CD8-positive, alpha-beta memory T cell (primary cell): ENCODE measurements around the gene GLT6D1. TPM values are rescaled to one million over a fixed set of nuclear protein-coding genes. Genes with fewer than 3 reads are reported as not detected.
"Not testable (repeated sequence)": the region's sequence is repeated elsewhere in the genome, so short reads cannot be mapped to it uniquely, and the experiment has no call there.

Source experiments
- CTCF ChIA-PET: fragments of 350-600 bp; sonication (Branson Sonifier 250); formaldehyde crosslinking; loops from one replicate; lab custom pipeline; 2021; ENCODE audit warnings: antibody characterized with exemption; lab: Charles Lee
- POLR2A ChIA-PET: fragments of 350-600 bp; sonication (Branson Sonifier 250); formaldehyde crosslinking; loops from one replicate; lab custom pipeline; 2021; ENCODE audit warnings: antibody characterized with exemption; lab: Charles Lee
- DNase-seq, 5 donors: peaks; one replicate each; pipeline versions ENCODE4 v3.0.0 to v3.0.0-alpha.2; 2020 to 2022; ENCODE audit warnings: mixed read lengths in 1 of 5
- H3K27ac ChIP-seq: one replicate; pipeline ENCODE4 v1.7.0; 2013; ENCODE audit warnings: low read depth, mild to moderate bottlenecking, low read length, moderate library complexity
- H3K27me3 ChIP-seq: 2 replicates; pipeline ENCODE4 v1.7.0; 2013; ENCODE audit warnings: low read length, mild to moderate bottlenecking; ENCODE audit not compliant: insufficient read depth, poor library complexity, severe bottlenecking
- H3K36me3 ChIP-seq: 2 replicates; pipeline ENCODE4 v1.7.0; 2013; ENCODE audit warnings: mild to moderate bottlenecking, low read length, moderate library complexity; ENCODE audit not compliant: insufficient read depth
- H3K4me1 ChIP-seq: 2 replicates; pipeline ENCODE4 v1.7.0; 2013; ENCODE audit warnings: mild to moderate bottlenecking, low read length, moderate library complexity; ENCODE audit not compliant: insufficient read depth
- H3K4me3 ChIP-seq: 2 replicates; pipeline ENCODE4 v1.7.0; 2013; ENCODE audit warnings: mild to moderate bottlenecking, low read length
- H3K9me3 ChIP-seq: 2 replicates; pipeline ENCODE4 v1.7.0; 2013; ENCODE audit warnings: mild to moderate bottlenecking, low read length
- H3K27ac Mint-ChIP-seq, 8 donors: one replicate each; pipeline ENCODE4 v1.8.0; 2020 to 2021; ENCODE audit warnings: mixed read lengths in 8 of 8, mild to moderate bottlenecking in 6 of 8, inconsistent platforms in 3 of 8, moderate library complexity in 3 of 8
- H3K27me3 Mint-ChIP-seq, 2 donors: one replicate each; pipeline ENCODE4 v1.8.0; 2020 to 2021; ENCODE audit warnings: mixed read lengths in 2 of 2, mild to moderate bottlenecking in 1 of 2, moderate library complexity in 1 of 2
- H3K36me3 Mint-ChIP-seq, 3 donors: one replicate each; pipeline ENCODE4 v1.8.0; 2020 to 2021; ENCODE audit warnings: mixed read lengths in 3 of 3, inconsistent platforms in 1 of 3, mild to moderate bottlenecking in 1 of 3
- H3K4me1 Mint-ChIP-seq, 3 donors: one replicate each; pipeline ENCODE4 v1.8.0; 2020 to 2021; ENCODE audit warnings: mixed read lengths in 3 of 3, inconsistent platforms in 1 of 3, mild to moderate bottlenecking in 1 of 3
- H3K4me3 Mint-ChIP-seq, 7 donors: one replicate each; pipeline ENCODE4 v1.8.0; 2020 to 2021; ENCODE audit warnings: mixed read lengths in 7 of 7, mild to moderate bottlenecking in 6 of 7, moderate library complexity in 4 of 7, inconsistent platforms in 2 of 7
- H3K9me3 Mint-ChIP-seq, 5 donors: one replicate each; pipeline ENCODE4 v1.8.0; 2020 to 2022; ENCODE audit warnings: mixed read lengths in 5 of 5, mild to moderate bottlenecking in 3 of 5, moderate library complexity in 2 of 5, inconsistent platforms in 1 of 5
- polyA plus RNA-seq: library from polyadenylated mRNA; unstranded; fragments of 300-500 nt; fragmentation: Illumina TruSeq; gene quantifications from one replicate; pipeline ENCODE4 v1.2.3, GENCODE V29; 2021
- total RNA-seq, 2 experiments: library from RNA; stranded (reverse); gene quantifications; one replicate each; pipeline ENCODE4 v1.2.3, GENCODE V29; 2021

Gene GLT6D1
- total and polyA plus RNA-seq, 3 experiments from 2014 or later: not detected

- ChIA-PET CTCF (no interaction called here), POLR2A (no interaction called here)
- H3K9me3 Mint-ChIP-seq: peaks cover 35 to 48% (median 40%) of the 10 kb centered on the region in 5 donors
- H3K27me3 Mint-ChIP-seq: peaks cover 7 to 9% of the 10 kb centered on the region in 2 donors
- H3K4me3 Mint-ChIP-seq: no peak overlapping the region
- peaks cover 0 to 6% (median 5%) of the 10 kb centered on the region in 3 donors for H3K36me3 Mint-ChIP-seq
- Histone ChIP-seq H3K27me3 (no peaks in the 10 kb centered on the region), H3K4me1 (no peaks in the 10 kb centered on the region), H3K27ac (no peak overlapping the region), H3K9me3 (peaks cover 5% of the 10 kb centered on the region), H3K36me3 (no peaks in the 10 kb centered on the region), H3K4me3 (no peak overlapping the region)
- no peaks in the 10 kb centered on the region for H3K4me1 Mint-ChIP-seq
- H3K27ac Mint-ChIP-seq: no peak overlapping the region
- no peak for DNase-seq
These were observed 10.2 kb upstream of the GLT6D1 start for GRCh38 chr9:135649508-135649907.

DNA sequence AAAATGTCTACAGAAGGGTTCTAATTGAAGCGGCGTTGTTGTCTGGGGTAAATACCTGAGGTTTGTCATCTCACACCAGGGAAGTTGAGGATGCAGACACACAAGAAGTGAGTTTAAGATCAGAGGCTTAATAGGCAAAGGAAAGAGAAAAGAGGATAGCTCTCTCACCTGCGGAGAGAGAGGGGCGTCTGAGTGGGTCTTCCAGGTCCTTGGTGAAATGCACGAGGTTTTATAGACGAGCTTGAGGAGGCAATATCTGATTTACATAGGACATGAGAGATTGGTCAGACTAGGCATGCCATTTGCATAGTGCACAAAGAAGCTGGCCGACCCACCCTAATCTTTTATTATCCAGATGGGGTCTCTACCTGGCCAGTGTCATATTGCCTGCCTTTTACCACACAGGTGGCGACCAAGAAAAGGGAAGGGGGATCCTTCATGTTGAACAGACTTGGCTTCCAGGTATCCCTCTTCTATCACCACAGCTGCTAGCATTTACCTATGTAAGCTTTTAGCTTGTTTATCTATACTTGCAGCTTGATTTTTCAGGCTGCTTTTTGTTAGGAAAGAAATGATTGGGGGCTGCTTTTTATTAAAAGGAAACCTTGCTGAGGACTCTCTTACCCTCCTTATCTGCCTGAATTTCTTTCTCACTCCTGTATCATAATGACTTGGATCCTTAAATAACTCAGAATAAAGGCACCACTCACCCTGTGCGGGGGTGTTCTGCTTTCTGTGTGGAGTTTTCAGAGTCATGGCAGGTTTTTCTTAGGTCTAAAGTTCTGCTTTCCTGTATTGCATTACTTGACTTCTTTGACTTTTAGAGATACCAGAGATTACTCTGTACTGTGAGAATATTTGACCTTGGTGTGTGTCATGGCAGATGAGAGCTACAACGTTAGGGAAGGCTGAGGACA, 9.4 kb upstream of the GLT6D1 start:
- Histone ChIP-seq H3K9me3 (peaks cover 5% of the 10 kb centered on the region), H3K4me1 (no peaks in the 10 kb centered on the region), H3K36me3 (no peaks in the 10 kb centered on the region), H3K27me3 (no peaks in the 10 kb centered on the region), H3K27ac (no peak overlapping the region), H3K4me3 (no peak overlapping the region)
- Mint-ChIP-seq H3K9me3 (peaks cover 38 to 54% (median 45%) of the 10 kb centered on the region in 5 donors), H3K4me1 (no peaks in the 10 kb centered on the region), H3K27me3 (peaks cover 3 to 7% of the 10 kb centered on the region in 2 donors), H3K27ac (no peak overlapping the region), H3K36me3 (peaks cover 0 to 9% (median 5%) of the 10 kb centered on the region in 3 donors), H3K4me3 (no peak overlapping the region)
- DNase-seq: no peak
- CTCF ChIA-PET: no interaction called here
- POLR2A ChIA-PET: no interaction called here

DNA sequence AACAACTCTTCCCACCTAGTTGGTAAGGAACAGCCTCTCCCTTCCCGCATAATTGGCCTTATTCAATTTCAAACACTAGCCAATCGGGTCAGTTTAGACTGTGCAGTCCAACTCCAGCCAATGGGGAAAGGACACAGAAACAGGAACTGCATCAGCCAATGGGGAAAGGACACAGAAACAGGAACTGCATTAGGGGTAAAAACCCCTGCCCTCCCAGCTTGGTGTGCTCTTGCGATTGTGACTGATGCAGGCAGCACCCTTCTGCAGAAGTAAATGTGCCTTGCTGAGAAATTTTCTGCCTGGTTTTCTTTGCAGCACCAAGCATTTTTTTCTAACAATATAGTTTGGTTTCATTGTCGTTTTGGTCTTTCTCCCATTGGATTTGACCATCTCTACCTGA, 8.5 kb upstream of the GLT6D1 start:
- no peak for DNase-seq
- Histone ChIP-seq H3K4me1 (no peaks in the 10 kb centered on the region), H3K36me3 (no peaks in the 10 kb centered on the region), H3K27ac (no peak overlapping the region), H3K9me3 (peaks cover 5% of the 10 kb centered on the region), H3K27me3 (no peaks in the 10 kb centered on the region), H3K4me3 (no peak overlapping the region)
- H3K9me3 Mint-ChIP-seq: peaks cover 39 to 61% (median 52%) of the 10 kb centered on the region in 5 donors
- no peak overlapping the region for H3K4me3 Mint-ChIP-seq
- H3K27me3 Mint-ChIP-seq: peaks cover 5 to 8% of the 10 kb centered on the region in 2 donors
- H3K27ac Mint-ChIP-seq: no peak overlapping the region
- ChIA-PET POLR2A (no interaction called here), CTCF (no interaction called here)
- H3K4me1 Mint-ChIP-seq: no peaks in the 10 kb centered on the region
- H3K36me3 Mint-ChIP-seq: peaks cover 0 to 13% (median 5%) of the 10 kb centered on the region in 3 donors

DNA sequence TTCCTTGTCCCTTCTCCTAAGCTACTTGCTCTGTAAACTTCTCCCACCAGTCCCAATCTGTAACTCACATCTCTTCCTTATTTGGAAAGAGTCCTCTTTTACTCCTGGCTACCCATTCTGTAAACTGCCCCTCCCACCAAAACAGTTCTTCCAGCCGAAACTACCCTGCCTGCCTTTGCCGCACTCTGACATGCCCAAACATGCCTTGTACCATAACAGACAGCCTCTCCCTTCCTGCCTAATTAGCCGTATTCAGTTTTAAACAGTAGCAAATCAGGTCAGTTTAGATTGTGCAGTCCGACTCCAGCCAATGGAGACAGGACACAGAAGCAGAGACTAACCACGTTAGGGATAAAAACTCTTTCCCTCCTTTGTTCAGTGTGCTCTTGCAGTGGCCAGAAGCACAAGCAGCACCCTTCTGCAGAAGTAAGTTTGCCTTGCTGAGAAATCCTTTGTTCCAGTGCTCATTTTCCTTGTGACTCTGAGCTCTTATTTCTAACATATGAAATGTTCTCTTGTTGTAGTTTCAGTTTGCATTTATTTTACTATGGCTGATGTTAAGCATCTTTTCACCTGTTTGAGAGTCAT, 5.4 kb upstream of the GLT6D1 start:
- ChIA-PET CTCF (no interaction called here), POLR2A (no interaction called here)
- Histone ChIP-seq H3K27ac (no peak overlapping the region), H3K36me3 (no peaks in the 10 kb centered on the region), H3K9me3 (peaks cover 5% of the 10 kb centered on the region), H3K4me1 (no peaks in the 10 kb centered on the region), H3K27me3 (no peaks in the 10 kb centered on the region), H3K4me3 (no peak overlapping the region)
- Mint-ChIP-seq H3K27ac (no peak overlapping the region), H3K36me3 (peaks cover 0 to 13% (median 5%) of the 10 kb centered on the region in 3 donors), H3K27me3 (peaks cover 12 to 19% of the 10 kb centered on the region in 2 donors), H3K9me3 (peaks cover 34 to 64% (median 52%) of the 10 kb centered on the region in 5 donors), H3K4me1 (no peaks in the 10 kb centered on the region), H3K4me3 (no peak overlapping the region)
- DNase-seq: no peak

- Histone ChIP-seq H3K4me3 (no peak overlapping the region), H3K4me1 (no peaks in the 10 kb centered on the region), H3K27me3 (peaks cover 3% of the 10 kb centered on the region), H3K9me3 (no peaks in the 10 kb centered on the region), H3K27ac (no peak overlapping the region), H3K36me3 (no peaks in the 10 kb centered on the region)
- H3K27ac Mint-ChIP-seq: no peak overlapping the region
- peaks cover 15 to 38% of the 10 kb centered on the region in 2 donors for H3K27me3 Mint-ChIP-seq
- POLR2A ChIA-PET: no interaction called here
- H3K36me3 Mint-ChIP-seq: peaks cover 0 to 13% (median 5%) of the 10 kb centered on the region in 3 donors
- no peak for DNase-seq
- H3K4me1 Mint-ChIP-seq: no peaks in the 10 kb centered on the region
- H3K4me3 Mint-ChIP-seq: no peak overlapping the region
- CTCF ChIA-PET: no interaction called here
- peaks cover 19 to 38% (median 33%) of the 10 kb centered on the region in 5 donors for H3K9me3 Mint-ChIP-seq
These were observed 2.4 kb upstream of the GLT6D1 start for GRCh38 chr9:135641745-135642144.

DNA sequence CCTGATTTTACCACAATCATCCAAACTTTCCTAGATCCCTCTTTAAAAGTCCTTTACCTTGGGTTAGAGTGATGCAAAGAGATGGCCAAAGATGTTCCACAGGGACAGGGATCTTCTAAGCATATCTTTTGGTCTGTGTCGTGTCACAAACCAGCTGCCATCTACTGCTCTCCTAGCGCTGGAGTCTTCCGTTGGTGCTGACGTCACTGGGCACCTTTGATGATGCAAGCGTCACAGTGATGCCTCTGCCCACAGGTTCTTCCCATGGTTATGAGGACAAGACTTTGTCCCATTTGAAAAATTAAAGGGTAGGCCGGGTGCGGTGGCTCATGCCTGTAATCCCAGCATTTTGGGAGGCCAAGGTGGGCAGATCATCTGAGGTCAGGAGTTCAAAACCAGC, 1.7 kb upstream of the GLT6D1 start:
- Mint-ChIP-seq H3K4me3 (no peak overlapping the region), H3K9me3 (peaks cover 18 to 32% (median 26%) of the 10 kb centered on the region in 5 donors), H3K27ac (no peak overlapping the region), H3K36me3 (peaks cover 0 to 13% (median 5%) of the 10 kb centered on the region in 3 donors), H3K27me3 (peaks cover 17 to 43% of the 10 kb centered on the region in 2 donors), H3K4me1 (no peaks in the 10 kb centered on the region)
- H3K27ac ChIP-seq: no peak overlapping the region
- no peak overlapping the region for H3K4me3 ChIP-seq
- H3K9me3 ChIP-seq: no peaks in the 10 kb centered on the region
- ChIA-PET CTCF (no interaction called here), POLR2A (no interaction called here)
- H3K4me1 ChIP-seq: no peaks in the 10 kb centered on the region
- peaks cover 3% of the 10 kb centered on the region for H3K27me3 ChIP-seq
- no peaks in the 10 kb centered on the region for H3K36me3 ChIP-seq
- DNase-seq: no peak

GRCh38 chr9:135636930-135637530, 2.3 kb downstream of the GLT6D1 start:
- H3K9me3 ChIP-seq, H3K4me1 ChIP-seq, CTCF ChIA-PET, DNase-seq, H3K9me3 Mint-ChIP-seq, H3K36me3 Mint-ChIP-seq, H3K4me3 ChIP-seq, POLR2A ChIA-PET, H3K27ac ChIP-seq, H3K4me1 Mint-ChIP-seq, H3K4me3 Mint-ChIP-seq, H3K36me3 ChIP-seq, H3K27me3 ChIP-seq: not testable (repeated sequence)
- peak overlapping the region in 1 of 8 donors; percentile 83 for H3K27ac Mint-ChIP-seq
- H3K27me3 Mint-ChIP-seq: peaks cover 17 to 50% of the 10 kb centered on the region in 2 donors

- H3K27me3 Mint-ChIP-seq: peaks cover 14 to 33% of the 10 kb centered on the region in 2 donors
- Histone ChIP-seq H3K36me3 (no peaks in the 10 kb centered on the region), H3K27me3 (peaks cover 8% of the 10 kb centered on the region), H3K4me3 (no peak overlapping the region), H3K9me3 (no peaks in the 10 kb centered on the region), H3K27ac (no peak overlapping the region), H3K4me1 (no peaks in the 10 kb centered on the region)
- CTCF ChIA-PET: no interaction called here
- no peaks in the 10 kb centered on the region for H3K36me3 Mint-ChIP-seq
- POLR2A ChIA-PET: no interaction called here
- H3K27ac Mint-ChIP-seq: no peak overlapping the region
- peaks cover 10 to 16% (median 12%) of the 10 kb centered on the region in 5 donors for H3K9me3 Mint-ChIP-seq
- no peaks in the 10 kb centered on the region for H3K4me1 Mint-ChIP-seq
- H3K4me3 Mint-ChIP-seq: no peak overlapping the region
- DNase-seq: no peak
These were observed 6.5 kb downstream of the GLT6D1 start for GRCh38 chr9:135632841-135633240.
